Vagina (tissue), 2 donors: Measurements from ENCODE around the gene NFIA.

Experiments
- CTCF ChIP-seq, 3 experiments: fragments of 450-650 bp in 2 of 3; fragments of 200-600 bp in 1 of 3; sonication (generic) in 1 of 3; IDR thresholded peaks; one replicate each; pipeline ENCODE4 v1.5.1; 2017 to 2019; ENCODE audit warnings: antibody characterized with exemption in 3 of 3, mild to moderate bottlenecking in 2 of 3, moderate library complexity in 2 of 3
- POLR2A ChIP-seq, 2 donors: fragments of 450-650 bp; IDR thresholded peaks; one replicate each; pipeline ENCODE4 v1.6.1; 2017; ENCODE audit warnings: antibody characterized with exemption in 2 of 2, mild to moderate bottlenecking in 2 of 2, moderate library complexity in 2 of 2
- POLR2AphosphoS5 ChIP-seq, 2 donors: sonication (generic); formaldehyde crosslinking; IDR thresholded peaks; one replicate each; pipeline ENCODE4 v1.9.0; 2017; ENCODE audit warnings: antibody characterized with exemption in 2 of 2, mild to moderate bottlenecking in 2 of 2, low read depth in 1 of 2; ENCODE audit not compliant: insufficient read depth in 1 of 2

GRCh38 chr1:61220536-61220935 lies 138.2 kb downstream of the NFIA start:
- TF ChIP-seq CTCF (IDR thresholded peaks at IDR 0.05) (no peak), POLR2AphosphoS5 (IDR thresholded peaks at IDR 0.05; ENCODE audit: insufficient read depth in 1 of 2, low read depth in 1 of 2) (no peak), POLR2A (IDR thresholded peaks at IDR 0.05) (no peak)
